Muscle layer of colon (tissue), 2 donors: Measurements from ENCODE around the gene PANK1.
A peak's percentile ranks its signal among the peaks of the same experiment; 100 is the strongest.

ENCODE experiments used
- H3K27ac ChIP-seq: one replicate; pipeline ENCODE4 v1.7.0; 2013; ENCODE audit warnings: low read depth, mild to moderate bottlenecking, low read length, moderate library complexity
- H3K27me3 ChIP-seq, 2 donors: one replicate each; pipeline ENCODE4 v1.7.0; 2013; ENCODE audit warnings: low read length in 2 of 2, mild to moderate bottlenecking in 2 of 2; ENCODE audit not compliant: insufficient read depth in 2 of 2, control insufficient read depth in 1 of 2
- H3K36me3 ChIP-seq: one replicate; pipeline ENCODE4 v1.7.0; 2013; ENCODE audit warnings: mild to moderate bottlenecking, low read length; ENCODE audit not compliant: insufficient read depth
- H3K4me1 ChIP-seq: one replicate; pipeline ENCODE4 v1.7.0; 2013; ENCODE audit warnings: mild to moderate bottlenecking, low read length; ENCODE audit not compliant: insufficient read depth
- H3K4me3 ChIP-seq, 2 donors: one replicate each; pipeline ENCODE4 v1.7.0; 2013; ENCODE audit warnings: low read length in 2 of 2, low read depth in 1 of 2, mild to moderate bottlenecking in 1 of 2, moderate library complexity in 1 of 2
- H3K9ac ChIP-seq: one replicate; pipeline ENCODE4 v1.7.0; 2013; ENCODE audit warnings: low read length
- H3K9me3 ChIP-seq: one replicate; pipeline ENCODE4 v1.7.0; 2013; ENCODE audit warnings: mild to moderate bottlenecking, low read length
- donor health status: abdominal sarcoma.
- donor health status: Adenocarcinoma of cecum.

Gene PANK1

GRCh38 chr10:89651205-89651915 lies 6.3 kb upstream of the PANK1 start:
- no peak overlapping the region for H3K9ac ChIP-seq
- no peak overlapping the region for H3K27ac ChIP-seq
- no peaks in the 10 kb centered on the region for H3K9me3 ChIP-seq
- no peak overlapping the region for H3K4me3 ChIP-seq
- no peaks in the 10 kb centered on the region for H3K36me3 ChIP-seq
- no peaks in the 10 kb centered on the region for H3K27me3 ChIP-seq
- H3K4me1 ChIP-seq = no peaks in the 10 kb centered on the region

GRCh38 chr10:89649051-89649450 lies 4.0 kb upstream of the PANK1 start:
- Histone ChIP-seq H3K9ac (no peak overlapping the region), H3K4me1 (peaks cover 8% of the 10 kb centered on the region), H3K9me3 (no peaks in the 10 kb centered on the region), H3K27me3 (no peaks in the 10 kb centered on the region), H3K36me3 (no peaks in the 10 kb centered on the region), H3K4me3 (no peak overlapping the region), H3K27ac (no peak overlapping the region)

- no peak overlapping the region for H3K4me3 ChIP-seq
- no peaks in the 10 kb centered on the region for H3K27me3 ChIP-seq
- no peak overlapping the region for H3K9ac ChIP-seq
- peaks cover 13% of the 10 kb centered on the region for H3K4me1 ChIP-seq
- H3K27ac ChIP-seq = no peak overlapping the region
- no peaks in the 10 kb centered on the region for H3K9me3 ChIP-seq
- no peaks in the 10 kb centered on the region for H3K36me3 ChIP-seq
Observed at GRCh38 chr10:89648074-89648473, 3.0 kb upstream of the PANK1 start.

GRCh38 chr10:89646889-89647657 lies 2.0 kb upstream of the PANK1 start:
- Histone ChIP-seq H3K9ac (no peak overlapping the region), H3K4me3 (no peak overlapping the region), H3K27me3 (no peaks in the 10 kb centered on the region), H3K27ac (no peak overlapping the region), H3K36me3 (no peaks in the 10 kb centered on the region), H3K9me3 (no peaks in the 10 kb centered on the region), H3K4me1 (peaks cover 13% of the 10 kb centered on the region)

GRCh38 chr10:89645742-89646172 lies 715 bp upstream of the PANK1 start:
- Histone ChIP-seq H3K27me3 (no peaks in the 10 kb centered on the region), H3K9ac (no peak overlapping the region), H3K9me3 (no peaks in the 10 kb centered on the region)

GRCh38 chr10:89644691-89644966 lies 413 bp downstream of the PANK1 start:
- Histone ChIP-seq H3K27ac (peak overlapping the region; percentile 82), H3K27me3 (no peaks in the 10 kb centered on the region), H3K4me3 (peak overlapping the region; percentile 65 to 75), H3K9me3 (no peaks in the 10 kb centered on the region), H3K9ac (no peak overlapping the region), H3K4me1 (peaks cover 13% of the 10 kb centered on the region), H3K36me3 (no peaks in the 10 kb centered on the region)

More at GRCh38 chr10:89645742-89646172, 715 bp upstream of the PANK1 start:
- H3K4me1 ChIP-seq = peaks cover 13% of the 10 kb centered on the region
- H3K36me3 ChIP-seq = no peaks in the 10 kb centered on the region
- peak overlapping the region; percentile 65 to 75 for H3K4me3 ChIP-seq
- peak overlapping the region; percentile 82 for H3K27ac ChIP-seq

GRCh38 chr10:89643812-89644690 lies 991 bp downstream of the PANK1 start:
- H3K27ac ChIP-seq = peak overlapping the region; percentile 82
- H3K9me3 ChIP-seq = no peaks in the 10 kb centered on the region
- peaks cover 13% of the 10 kb centered on the region for H3K4me1 ChIP-seq
- no peaks in the 10 kb centered on the region for H3K36me3 ChIP-seq
- peak overlapping the region; percentile 65 to 75 for H3K4me3 ChIP-seq
- H3K27me3 ChIP-seq = no peaks in the 10 kb centered on the region
- no peak overlapping the region for H3K9ac ChIP-seq

- Histone ChIP-seq H3K27me3 (no peaks in the 10 kb centered on the region), H3K36me3 (no peaks in the 10 kb centered on the region), H3K9ac (no peak overlapping the region), H3K4me3 (peak overlapping the region; percentile 65 to 75), H3K4me1 (peaks cover 13% of the 10 kb centered on the region), H3K9me3 (no peaks in the 10 kb centered on the region), H3K27ac (no peak overlapping the region)
Observed at GRCh38 chr10:89643431-89643811, 1.6 kb downstream of the PANK1 start.

- no peak overlapping the region for H3K4me3 ChIP-seq
- no peak overlapping the region for H3K9ac ChIP-seq
- no peaks in the 10 kb centered on the region for H3K27me3 ChIP-seq
- no peaks in the 10 kb centered on the region for H3K36me3 ChIP-seq
- peaks cover 13% of the 10 kb centered on the region for H3K4me1 ChIP-seq
- no peaks in the 10 kb centered on the region for H3K9me3 ChIP-seq
- H3K27ac ChIP-seq = no peak overlapping the region
Observed at GRCh38 chr10:89642193-89642592, 2.8 kb downstream of the PANK1 start.

GRCh38 chr10:89640241-89640640 lies 4.8 kb downstream of the PANK1 start:
- H3K27ac ChIP-seq = no peak overlapping the region
- no peaks in the 10 kb centered on the region for H3K27me3 ChIP-seq
- peaks cover 5% of the 10 kb centered on the region for H3K4me1 ChIP-seq
- H3K9me3 ChIP-seq = no peaks in the 10 kb centered on the region
- H3K9ac ChIP-seq = no peak overlapping the region
- H3K4me3 ChIP-seq = no peak overlapping the region
- H3K36me3 ChIP-seq = no peaks in the 10 kb centered on the region

GRCh38 chr10:89639326-89639725 lies 5.7 kb downstream of the PANK1 start:
- no peak overlapping the region for H3K27ac ChIP-seq
- no peaks in the 10 kb centered on the region for H3K27me3 ChIP-seq
- no peaks in the 10 kb centered on the region for H3K36me3 ChIP-seq
- H3K9me3 ChIP-seq = no peaks in the 10 kb centered on the region
- no peak overlapping the region for H3K4me3 ChIP-seq
- peaks cover 5% of the 10 kb centered on the region for H3K4me1 ChIP-seq
- no peak overlapping the region for H3K9ac ChIP-seq
